Upper lobe of right lung (tissue), 1 donor: Measurements from ENCODE around the gene LRRC8E. TPM values are rescaled to one million over a fixed set of nuclear protein-coding genes. Genes with fewer than 3 reads are reported as not detected.
A peak's percentile ranks its signal among the peaks of the same experiment; 100 is the strongest.
"Not testable (repeated sequence)": the region's sequence is repeated elsewhere in the genome, so short reads cannot be mapped to it uniquely, and the experiment has no call there.

Experiments used
- ATAC-seq: fragments of 200-7000 bp; cut with Tn5 transposase; one replicate; pipeline ENCODE4 v1.9.1; 2020; ENCODE audit warnings: mild to moderate bottlenecking, moderate library complexity
- DNase-seq: peaks from one replicate; pipeline ENCODE4 v3.0.0-alpha.2; 2020
- H3K27ac ChIP-seq: fragments of 200-600 bp; one replicate; pipeline ENCODE4 v1.8.0; 2022
- H3K27me3 ChIP-seq: fragments of 200-600 bp; one replicate; pipeline ENCODE4 v1.8.0; 2022; ENCODE audit warnings: mild to moderate bottlenecking
- H3K36me3 ChIP-seq: fragments of 200-600 bp; one replicate; pipeline ENCODE4 v1.8.0; 2022
- H3K4me1 ChIP-seq: fragments of 200-600 bp; one replicate; pipeline ENCODE4 v1.8.0; 2022
- H3K4me3 ChIP-seq: fragments of 200-600 bp; one replicate; pipeline ENCODE4 v1.8.0; 2022; ENCODE audit warnings: mild to moderate bottlenecking
- H3K9me3 ChIP-seq: fragments of 200-600 bp; one replicate; pipeline ENCODE4 v1.8.0; 2022
- intact Hi-C: fragments of 100-400 bp; cut with DNase I; formaldehyde crosslinking; loops from one replicate; pipeline ENCODE4 v1.11.0; 2022
- total RNA-seq: library from RNA; stranded (reverse); fragmentation: NEBNext Ultra II Directional; extraction: Animal tissue kit (Norgen Biotek cat#: 25700); gene quantifications from one replicate; pipeline ENCODE4 v1.2.1, GENCODE V29; 2021
- TF ChIP-seq, protein P1 (sequence below): fragments of 200-600 bp; IDR thresholded peaks from one replicate; pipeline ENCODE4 v1.8.0; 2022; ENCODE audit warnings: antibody characterized with exemption
- donor health status: DM: no; HTN: yes; CAD: no; lungs with severe emphysema.

LRRC8E gene
- total RNA-seq, 1 donor from 2014 or later, result 11.0 TPM

DNA sequence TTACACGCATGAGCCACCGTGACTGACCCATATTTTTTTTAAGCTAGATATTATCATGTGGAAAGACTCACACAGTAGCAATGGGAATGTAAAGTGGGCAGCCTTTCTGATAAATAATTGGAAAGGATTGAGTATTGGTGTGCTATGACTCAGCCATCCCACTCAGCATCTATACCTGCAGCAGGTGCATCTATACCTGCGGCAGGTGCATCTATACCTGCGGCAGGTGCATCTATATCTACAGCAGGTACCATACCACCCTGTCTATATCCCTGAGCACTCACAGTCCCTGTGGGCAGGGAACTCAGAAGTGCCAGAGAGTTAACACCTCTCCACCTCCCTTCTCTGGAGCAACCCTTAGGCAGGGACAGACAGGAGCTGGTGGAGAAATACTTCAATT lies 5.2 kb upstream of the LRRC8E start:
- H3K4me3 ChIP-seq, result no peak overlapping the region
- DNase-seq, result no peak
- H3K9me3 ChIP-seq, result no peaks in the 10 kb centered on the region
- intact Hi-C loops, result no loop called here
- H3K36me3 ChIP-seq, result no peaks in the 10 kb centered on the region
- TF ChIP-seq, protein P1, sequence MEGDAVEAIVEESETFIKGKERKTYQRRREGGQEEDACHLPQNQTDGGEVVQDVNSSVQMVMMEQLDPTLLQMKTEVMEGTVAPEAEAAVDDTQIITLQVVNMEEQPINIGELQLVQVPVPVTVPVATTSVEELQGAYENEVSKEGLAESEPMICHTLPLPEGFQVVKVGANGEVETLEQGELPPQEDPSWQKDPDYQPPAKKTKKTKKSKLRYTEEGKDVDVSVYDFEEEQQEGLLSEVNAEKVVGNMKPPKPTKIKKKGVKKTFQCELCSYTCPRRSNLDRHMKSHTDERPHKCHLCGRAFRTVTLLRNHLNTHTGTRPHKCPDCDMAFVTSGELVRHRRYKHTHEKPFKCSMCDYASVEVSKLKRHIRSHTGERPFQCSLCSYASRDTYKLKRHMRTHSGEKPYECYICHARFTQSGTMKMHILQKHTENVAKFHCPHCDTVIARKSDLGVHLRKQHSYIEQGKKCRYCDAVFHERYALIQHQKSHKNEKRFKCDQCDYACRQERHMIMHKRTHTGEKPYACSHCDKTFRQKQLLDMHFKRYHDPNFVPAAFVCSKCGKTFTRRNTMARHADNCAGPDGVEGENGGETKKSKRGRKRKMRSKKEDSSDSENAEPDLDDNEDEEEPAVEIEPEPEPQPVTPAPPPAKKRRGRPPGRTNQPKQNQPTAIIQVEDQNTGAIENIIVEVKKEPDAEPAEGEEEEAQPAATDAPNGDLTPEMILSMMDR, result no peak
- H3K27ac ChIP-seq, result no peak overlapping the region
- H3K4me1 ChIP-seq, result peaks cover 2% of the 10 kb centered on the region
- ATAC-seq, result no peak
- peaks cover 8% of the 10 kb centered on the region for H3K27me3 ChIP-seq

GRCh38 chr19:7883796-7884570 lies 4.3 kb upstream of the LRRC8E start:
- DNase-seq (no peak), ATAC-seq (no peak)
- H3K9me3 ChIP-seq, result no peaks in the 10 kb centered on the region
- H3K4me1 ChIP-seq, result peaks cover 7% of the 10 kb centered on the region
- H3K4me3 ChIP-seq, result no peak overlapping the region
- intact Hi-C loops, result no loop called here
- H3K27ac ChIP-seq, result no peak overlapping the region
- TF ChIP-seq, protein P1, result no peak
- peaks cover 14% of the 10 kb centered on the region for H3K27me3 ChIP-seq
- no peaks in the 10 kb centered on the region for H3K36me3 ChIP-seq

- Histone ChIP-seq H3K27ac (no peak overlapping the region), H3K27me3 (peaks cover 14% of the 10 kb centered on the region), H3K9me3 (no peaks in the 10 kb centered on the region), H3K4me3 (no peak overlapping the region), H3K36me3 (no peaks in the 10 kb centered on the region), H3K4me1 (peaks cover 7% of the 10 kb centered on the region)
- DNase-seq, result no peak
- no peak for ATAC-seq
- TF ChIP-seq, protein P1, result no peak
- intact Hi-C loops, result no loop called here
These were observed 2.5 kb upstream of the LRRC8E start for GRCh38 chr19:7885818-7886217.

- Histone ChIP-seq H3K9me3 (no peaks in the 10 kb centered on the region), H3K27me3 (peaks cover 14% of the 10 kb centered on the region), H3K4me1 (peaks cover 7% of the 10 kb centered on the region), H3K36me3 (no peaks in the 10 kb centered on the region), H3K27ac (no peak overlapping the region), H3K4me3 (no peak overlapping the region)
- no peak for ATAC-seq
- DNase-seq, result no peak
- intact Hi-C loops, result no loop called here
- TF ChIP-seq, protein P1, result no peak
These were observed 734 bp upstream of the LRRC8E start for GRCh38 chr19:7887408-7888144.

DNA sequence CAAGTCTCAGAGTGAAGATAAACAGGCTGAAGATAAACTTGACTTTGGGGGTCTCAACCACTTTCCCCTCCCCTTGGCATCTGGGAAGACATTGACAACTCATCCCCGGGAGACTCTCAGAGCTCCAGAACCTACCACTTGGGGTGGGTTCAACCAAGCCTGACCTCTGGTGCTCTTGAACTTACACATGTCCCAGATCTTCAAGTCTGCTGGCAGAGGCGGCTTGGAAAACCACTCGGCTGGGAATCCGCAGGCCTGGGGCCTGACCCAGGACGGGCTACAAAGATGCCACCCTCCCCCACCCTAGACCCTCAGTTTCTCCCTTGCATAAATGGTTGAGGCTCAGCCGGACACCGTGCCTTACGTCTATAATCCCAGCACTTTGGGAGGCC lies 512 bp downstream of the LRRC8E start:
- H3K9me3 ChIP-seq, result no peaks in the 10 kb centered on the region
- DNase-seq, result no peak
- H3K27me3 ChIP-seq, result peaks cover 14% of the 10 kb centered on the region
- peak overlapping the region; percentile 55 for H3K27ac ChIP-seq
- TF ChIP-seq, protein P1, result no peak
- peaks cover 7% of the 10 kb centered on the region for H3K4me1 ChIP-seq
- H3K36me3 ChIP-seq, result no peaks in the 10 kb centered on the region
- H3K4me3 ChIP-seq, result peak overlapping the region; percentile 53
- intact Hi-C loops, result no loop called here
- no peak for ATAC-seq

- H3K27ac ChIP-seq, H3K4me3 ChIP-seq, DNase-seq, H3K27me3 ChIP-seq, H3K9me3 ChIP-seq, H3K4me1 ChIP-seq, intact Hi-C loops, ATAC-seq, H3K36me3 ChIP-seq: not testable (repeated sequence)
These were observed 5.2 kb downstream of the LRRC8E start for GRCh38 chr19:7893362-7894101.
